ENCODE data around the gene ZFAND4.

The ZFAND4 gene

DNA sequence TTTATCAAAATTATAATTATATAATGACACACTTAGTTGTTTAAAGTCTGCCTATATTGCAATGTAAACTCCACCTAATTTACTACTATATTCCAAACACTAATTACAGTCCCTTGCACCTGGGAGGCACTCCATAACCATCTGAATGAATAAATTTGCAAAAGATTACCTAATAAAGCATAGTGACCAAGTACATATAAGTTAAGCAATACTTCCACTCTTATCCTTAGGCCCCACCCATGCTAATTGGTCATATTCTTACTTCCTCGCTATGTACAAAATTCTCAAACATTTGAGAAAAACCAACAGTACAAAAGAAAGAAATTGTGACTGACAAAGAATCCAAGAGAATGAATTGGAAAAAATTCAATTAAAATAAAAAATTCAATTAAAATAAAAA, 65.3 kb downstream of the ZFAND4 start:
- Histone ChIP-seq H3K4me3 (ENCODE audit: low read depth, low read length) (no peak overlapping the region), H3K27ac (ENCODE audit: extremely low read depth, low read depth, low read length) (no peak overlapping the region), H3K4me1 (ENCODE audit: control insufficient read depth, insufficient read depth, low read length) (no peaks in the 10 kb centered on the region), H3K36me3 (ENCODE audit: control insufficient read depth in 2 of 2, insufficient read depth in 1 of 2, low read length in 2 of 2) (peaks cover 0 to 6% of the 10 kb centered on the region in 2 experiments; a peak in 2 of 3 replicates), H3K9me3 (ENCODE audit: control insufficient read depth, insufficient read depth, low read depth, low read length) (no peaks in the 10 kb centered on the region)
- ChIA-PET CTCF (interaction anchor here (2.0 kb wide), 1 partner anchor 65 kb away, joined by 6 read pairs; the partner anchor contains the start of gene ZFAND4), POLR2A (no interaction called here)
- TF ChIP-seq ZBTB7A (tag by site-specific recombination; IDR thresholded peaks at IDR 0.05; ENCODE audit: low read depth) (no peak), ZNF830 (tag by site-specific recombination; IDR thresholded peaks at IDR 0.05; ENCODE audit: low read depth) (no peak), ZNF184 (tag by site-specific recombination; IDR thresholded peaks at IDR 0.05) (no peak), ZSCAN4 (tag by site-specific recombination; IDR thresholded peaks at IDR 0.05) (no peak)

DNA sequence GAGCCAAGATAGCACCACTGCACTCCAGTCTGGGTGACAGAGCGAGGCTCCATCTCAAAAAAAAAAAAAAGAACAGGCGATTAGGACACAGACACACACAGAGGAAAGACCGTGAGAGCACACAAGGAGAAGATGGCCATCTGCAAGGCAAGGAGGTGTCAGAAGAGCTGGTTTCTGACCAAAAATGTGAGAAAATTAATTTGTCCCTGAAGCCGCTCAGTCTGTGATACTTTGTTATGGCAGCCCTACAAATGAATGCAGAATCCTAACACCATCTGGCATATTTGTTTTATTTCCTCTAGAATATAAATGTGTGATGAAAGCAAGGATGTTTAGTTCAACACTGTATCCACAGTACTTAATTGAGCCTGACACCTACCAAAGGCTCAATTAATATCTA, 69.7 kb downstream of the ZFAND4 start:
- no peak overlapping the region for H3K4me3 ChIP-seq (ENCODE audit: low read depth, low read length)
- POLR2A ChIA-PET = no interaction called here
- no peaks in the 10 kb centered on the region for H3K9me3 ChIP-seq (ENCODE audit: control insufficient read depth, insufficient read depth, low read depth, low read length)
- no peak for TF ChIP-seq SP2 (tag by site-specific recombination; IDR thresholded peaks at IDR 0.05)
- TF ChIP-seq ZNF555 (tag by site-specific recombination; conservative IDR thresholded peaks at IDR 0.05) = no peak
- no peak for TF ChIP-seq ZNF19 (tag by site-specific recombination; IDR thresholded peaks at IDR 0.05; ENCODE audit: low read depth)
- no peak for TF ChIP-seq ZNF146 (tag by site-specific recombination; IDR thresholded peaks at IDR 0.05)
- TF ChIP-seq REPIN1 (tag by site-specific recombination; IDR thresholded peaks at IDR 0.05; ENCODE audit: low read depth) = no peak
- no peak for TF ChIP-seq ZNF416 (tag by site-specific recombination; IDR thresholded peaks at IDR 0.05)
- TF ChIP-seq PRDM6 (tag by site-specific recombination; IDR thresholded peaks at IDR 0.05) = no peak
- TF ChIP-seq, protein P1, sequence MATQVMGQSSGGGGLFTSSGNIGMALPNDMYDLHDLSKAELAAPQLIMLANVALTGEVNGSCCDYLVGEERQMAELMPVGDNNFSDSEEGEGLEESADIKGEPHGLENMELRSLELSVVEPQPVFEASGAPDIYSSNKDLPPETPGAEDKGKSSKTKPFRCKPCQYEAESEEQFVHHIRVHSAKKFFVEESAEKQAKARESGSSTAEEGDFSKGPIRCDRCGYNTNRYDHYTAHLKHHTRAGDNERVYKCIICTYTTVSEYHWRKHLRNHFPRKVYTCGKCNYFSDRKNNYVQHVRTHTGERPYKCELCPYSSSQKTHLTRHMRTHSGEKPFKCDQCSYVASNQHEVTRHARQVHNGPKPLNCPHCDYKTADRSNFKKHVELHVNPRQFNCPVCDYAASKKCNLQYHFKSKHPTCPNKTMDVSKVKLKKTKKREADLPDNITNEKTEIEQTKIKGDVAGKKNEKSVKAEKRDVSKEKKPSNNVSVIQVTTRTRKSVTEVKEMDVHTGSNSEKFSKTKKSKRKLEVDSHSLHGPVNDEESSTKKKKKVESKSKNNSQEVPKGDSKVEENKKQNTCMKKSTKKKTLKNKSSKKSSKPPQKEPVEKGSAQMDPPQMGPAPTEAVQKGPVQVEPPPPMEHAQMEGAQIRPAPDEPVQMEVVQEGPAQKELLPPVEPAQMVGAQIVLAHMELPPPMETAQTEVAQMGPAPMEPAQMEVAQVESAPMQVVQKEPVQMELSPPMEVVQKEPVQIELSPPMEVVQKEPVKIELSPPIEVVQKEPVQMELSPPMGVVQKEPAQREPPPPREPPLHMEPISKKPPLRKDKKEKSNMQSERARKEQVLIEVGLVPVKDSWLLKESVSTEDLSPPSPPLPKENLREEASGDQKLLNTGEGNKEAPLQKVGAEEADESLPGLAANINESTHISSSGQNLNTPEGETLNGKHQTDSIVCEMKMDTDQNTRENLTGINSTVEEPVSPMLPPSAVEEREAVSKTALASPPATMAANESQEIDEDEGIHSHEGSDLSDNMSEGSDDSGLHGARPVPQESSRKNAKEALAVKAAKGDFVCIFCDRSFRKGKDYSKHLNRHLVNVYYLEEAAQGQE (tag by site-specific recombination; IDR thresholded peaks at IDR 0.05) = no peak
- TF ChIP-seq ZNF48 (tag by site-specific recombination; IDR thresholded peaks at IDR 0.05) = no peak
- TF ChIP-seq OSR2 (tag by site-specific recombination; IDR thresholded peaks at IDR 0.05) = no peak
- no peak for TF ChIP-seq ZNF114 (tag by site-specific recombination; IDR thresholded peaks at IDR 0.05)
- H3K36me3 ChIP-seq (ENCODE audit: control insufficient read depth in 2 of 2, insufficient read depth in 1 of 2, low read length in 2 of 2) = no peaks in the 10 kb centered on the region
- CTCF ChIA-PET = no interaction called here
- H3K4me1 ChIP-seq (ENCODE audit: control insufficient read depth, insufficient read depth, low read length) = no peaks in the 10 kb centered on the region
- no peak overlapping the region for H3K27ac ChIP-seq (ENCODE audit: extremely low read depth, low read depth, low read length)

- Histone ChIP-seq H3K27ac (ENCODE audit: extremely low read depth, low read depth, low read length) (no peak overlapping the region), H3K4me3 (ENCODE audit: low read depth, low read length) (no peak overlapping the region), H3K4me1 (ENCODE audit: control insufficient read depth, insufficient read depth, low read length) (no peaks in the 10 kb centered on the region), H3K9me3 (ENCODE audit: control insufficient read depth, insufficient read depth, low read depth, low read length) (no peaks in the 10 kb centered on the region), H3K36me3 (ENCODE audit: control insufficient read depth in 2 of 2, insufficient read depth in 1 of 2, low read length in 2 of 2) (no peaks in the 10 kb centered on the region)
- POLR2A ChIA-PET = no interaction called here
- CTCF ChIA-PET = interaction anchor here (1.2 kb wide), 1 partner anchor 137 kb away, joined by 3 read pairs; no protein-coding TSS in a partner anchor
- no peak for TF ChIP-seq ZNF837 (tag by site-specific recombination; IDR thresholded peaks at IDR 0.05)
- no peak for TF ChIP-seq ZNF266 (tag by site-specific recombination; IDR thresholded peaks at IDR 0.05; ENCODE audit: low read depth)
- TF ChIP-seq GLI2 (tag by site-specific recombination; IDR thresholded peaks at IDR 0.05; ENCODE audit: borderline replicate concordance, low read depth) = no peak
- TF ChIP-seq ZNF157 (tag by site-specific recombination; IDR thresholded peaks at IDR 0.05) = no peak
- no peak for TF ChIP-seq ZNF626 (tag by site-specific recombination; IDR thresholded peaks at IDR 0.05)
- TF ChIP-seq, protein P2, sequence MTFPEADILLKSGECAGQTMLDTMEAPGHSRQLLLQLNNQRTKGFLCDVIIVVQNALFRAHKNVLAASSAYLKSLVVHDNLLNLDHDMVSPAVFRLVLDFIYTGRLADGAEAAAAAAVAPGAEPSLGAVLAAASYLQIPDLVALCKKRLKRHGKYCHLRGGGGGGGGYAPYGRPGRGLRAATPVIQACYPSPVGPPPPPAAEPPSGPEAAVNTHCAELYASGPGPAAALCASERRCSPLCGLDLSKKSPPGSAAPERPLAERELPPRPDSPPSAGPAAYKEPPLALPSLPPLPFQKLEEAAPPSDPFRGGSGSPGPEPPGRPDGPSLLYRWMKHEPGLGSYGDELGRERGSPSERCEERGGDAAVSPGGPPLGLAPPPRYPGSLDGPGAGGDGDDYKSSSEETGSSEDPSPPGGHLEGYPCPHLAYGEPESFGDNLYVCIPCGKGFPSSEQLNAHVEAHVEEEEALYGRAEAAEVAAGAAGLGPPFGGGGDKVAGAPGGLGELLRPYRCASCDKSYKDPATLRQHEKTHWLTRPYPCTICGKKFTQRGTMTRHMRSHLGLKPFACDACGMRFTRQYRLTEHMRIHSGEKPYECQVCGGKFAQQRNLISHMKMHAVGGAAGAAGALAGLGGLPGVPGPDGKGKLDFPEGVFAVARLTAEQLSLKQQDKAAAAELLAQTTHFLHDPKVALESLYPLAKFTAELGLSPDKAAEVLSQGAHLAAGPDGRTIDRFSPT (tag by site-specific recombination; IDR thresholded peaks at IDR 0.05) = no peak
- no peak for TF ChIP-seq BCL11A (tag by site-specific recombination; IDR thresholded peaks at IDR 0.05; ENCODE audit: low read depth)
- TF ChIP-seq ZFP3 (tag by site-specific recombination; IDR thresholded peaks at IDR 0.05; ENCODE audit: low read depth) = no peak
- no peak for TF ChIP-seq ZNF239 (tag by site-specific recombination; IDR thresholded peaks at IDR 0.05)
Measured at GRCh38 chr10:45602082-45602730, 70.4 kb downstream of the ZFAND4 start.

All from HEK293 (cell line).